Hepatic stellate cell (primary cell): ENCODE results near the gene SMC1B.
"Not testable (repeated sequence)": the region's sequence is repeated elsewhere in the genome, so short reads cannot be mapped to it uniquely, and the experiment has no call there.

Source experiments
- DNase-seq: peaks from one replicate; pipeline ENCODE4 v3.0.0; 2011; ENCODE audit warnings: low spot score

Gene SMC1B

GRCh38 chr22:45420011-45420410, 6.6 kb upstream of the SMC1B start:
- no peak for DNase-seq

- DNase-seq: no peak
Measured at GRCh38 chr22:45418770-45419138, 5.4 kb upstream of the SMC1B start.

- DNase-seq: no peak
Measured at GRCh38 chr22:45418056-45418769, 4.8 kb upstream of the SMC1B start.

GRCh38 chr22:45413013-45413367, 409 bp downstream of the SMC1B start:
- no peak for DNase-seq

- no peak for DNase-seq
Measured at GRCh38 chr22:45407793-45408192, 5.6 kb downstream of the SMC1B start.

- DNase-seq: no peak
Measured at GRCh38 chr22:45402466-45402985, 10.9 kb downstream of the SMC1B start.

- no peak for DNase-seq
Measured at GRCh38 chr22:45399712-45400445, 13.5 kb downstream of the SMC1B start.

GRCh38 chr22:45398214-45398613, 15.2 kb downstream of the SMC1B start:
- no peak for DNase-seq

- no peak for DNase-seq
Measured at GRCh38 chr22:45397806-45398205, 15.6 kb downstream of the SMC1B start.

GRCh38 chr22:45389546-45389945, 23.9 kb downstream of the SMC1B start:
- no peak for DNase-seq

- no peak for DNase-seq
Measured at GRCh38 chr22:45381348-45381747, 32.1 kb downstream of the SMC1B start.

- no peak for DNase-seq
Measured at GRCh38 chr22:45376703-45377102, 36.7 kb downstream of the SMC1B start.

- no peak for DNase-seq
Measured at GRCh38 chr22:45376009-45376408, 37.4 kb downstream of the SMC1B start.

GRCh38 chr22:45373592-45373991, 39.8 kb downstream of the SMC1B start:
- DNase-seq: not testable (repeated sequence)

- no peak for DNase-seq
Measured at GRCh38 chr22:45366713-45367112, 46.7 kb downstream of the SMC1B start.

- no peak for DNase-seq
Measured at GRCh38 chr22:45359627-45360026, 53.8 kb downstream of the SMC1B start.

GRCh38 chr22:45358127-45358526, 55.3 kb downstream of the SMC1B start:
- DNase-seq: no peak

- no peak for DNase-seq
Measured at GRCh38 chr22:45357490-45357889, 55.9 kb downstream of the SMC1B start.

GRCh38 chr22:45353786-45354185, 59.6 kb downstream of the SMC1B start:
- DNase-seq: no peak

- DNase-seq: not testable (repeated sequence)
Measured at GRCh38 chr22:45352757-45353156, 60.6 kb downstream of the SMC1B start.

- no peak for DNase-seq
Measured at GRCh38 chr22:45351956-45352355, 61.4 kb downstream of the SMC1B start.

- DNase-seq: no peak
Measured at GRCh38 chr22:45349916-45350315, 63.5 kb downstream of the SMC1B start.

- no peak for DNase-seq
Measured at GRCh38 chr22:45344334-45344733, 69.1 kb downstream of the SMC1B start.

GRCh38 chr22:45343143-45343542, 70.3 kb downstream of the SMC1B start:
- no peak for DNase-seq
